T-helper 1 cell treated with Interleukin-12 subunit alpha and Interleukin-12 subunit beta and Interleukin-4 antibody, amounts not matched to agents 30 μg/mL and 1 μg/mL, for 36 hours (primary cell): ENCODE results near the gene DENND1A.
"Not testable (repeated sequence)": the region's sequence is repeated elsewhere in the genome, so short reads cannot be mapped to it uniquely, and the experiment has no call there.

Experiments used
- H3K27ac Mint-ChIP-seq: one replicate; pipeline ENCODE4 v1.8.0; 2021; ENCODE audit warnings: mild to moderate bottlenecking, mixed read lengths
- H3K27me3 Mint-ChIP-seq: one replicate; pipeline ENCODE4 v1.8.0; 2021; ENCODE audit warnings: low read depth, mixed read lengths
- H3K36me3 Mint-ChIP-seq: one replicate; pipeline ENCODE4 v1.8.0; 2021; ENCODE audit warnings: low read depth, mixed read lengths
- H3K4me1 Mint-ChIP-seq: one replicate; pipeline ENCODE4 v1.8.0; 2021; ENCODE audit warnings: low read depth, mixed read lengths
- H3K4me3 Mint-ChIP-seq: one replicate; pipeline ENCODE4 v1.8.0; 2021; ENCODE audit warnings: mild to moderate bottlenecking, moderate library complexity, mixed read lengths
- H3K9me3 Mint-ChIP-seq: one replicate; pipeline ENCODE4 v1.8.0; 2021; ENCODE audit warnings: mixed read lengths

Gene DENND1A

GRCh38 chr9:123914517-123915196 lies 15.3 kb downstream of the DENND1A start:
- no peak overlapping the region for H3K27ac Mint-ChIP-seq
- no peak overlapping the region for H3K4me3 Mint-ChIP-seq
- peaks cover 4% of the 10 kb centered on the region for H3K4me1 Mint-ChIP-seq
- H3K36me3 Mint-ChIP-seq, result peaks cover 7% of the 10 kb centered on the region
- H3K27me3 Mint-ChIP-seq, result no peaks in the 10 kb centered on the region
- peaks cover 2% of the 10 kb centered on the region for H3K9me3 Mint-ChIP-seq

DNA sequence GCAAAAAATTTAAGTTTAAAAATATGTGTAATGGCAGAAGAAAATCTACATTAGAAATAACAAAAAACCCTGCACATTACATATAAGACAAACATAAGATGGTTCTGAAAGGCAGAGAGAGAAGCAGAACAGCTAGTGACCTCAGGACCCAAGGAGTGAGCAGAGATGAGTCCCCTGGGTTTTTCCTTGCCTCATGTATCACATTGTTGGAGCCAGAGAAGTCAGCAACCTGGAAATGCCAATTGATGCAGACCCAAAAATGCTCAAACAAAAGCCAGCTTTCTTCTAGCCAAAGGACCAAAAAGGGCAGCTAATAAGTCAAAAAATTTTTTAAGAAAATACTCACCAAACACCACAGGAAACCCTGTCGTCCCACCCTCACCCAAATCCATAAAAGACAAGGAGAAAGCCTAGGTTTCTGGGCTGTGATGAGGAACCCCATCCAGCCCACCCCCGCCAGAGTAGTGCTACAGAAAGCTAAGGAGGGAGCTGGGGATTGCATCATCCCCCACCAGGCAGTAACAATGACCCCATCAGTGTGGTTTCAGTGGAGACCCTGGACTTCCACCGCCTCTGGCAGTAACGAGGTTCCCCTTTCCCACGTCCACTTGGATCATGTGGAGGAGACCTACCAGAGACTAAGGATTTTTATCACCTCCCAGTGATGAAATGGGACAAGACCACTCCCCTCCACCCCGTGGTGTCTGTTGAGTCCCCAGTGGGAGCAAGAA lies 17.6 kb downstream of the DENND1A start:
- H3K36me3 Mint-ChIP-seq, result peaks cover 4% of the 10 kb centered on the region
- H3K4me3 Mint-ChIP-seq, result no peak overlapping the region
- no peaks in the 10 kb centered on the region for H3K4me1 Mint-ChIP-seq
- no peak overlapping the region for H3K27ac Mint-ChIP-seq
- H3K9me3 Mint-ChIP-seq, result peaks cover 6% of the 10 kb centered on the region
- no peaks in the 10 kb centered on the region for H3K27me3 Mint-ChIP-seq

DNA sequence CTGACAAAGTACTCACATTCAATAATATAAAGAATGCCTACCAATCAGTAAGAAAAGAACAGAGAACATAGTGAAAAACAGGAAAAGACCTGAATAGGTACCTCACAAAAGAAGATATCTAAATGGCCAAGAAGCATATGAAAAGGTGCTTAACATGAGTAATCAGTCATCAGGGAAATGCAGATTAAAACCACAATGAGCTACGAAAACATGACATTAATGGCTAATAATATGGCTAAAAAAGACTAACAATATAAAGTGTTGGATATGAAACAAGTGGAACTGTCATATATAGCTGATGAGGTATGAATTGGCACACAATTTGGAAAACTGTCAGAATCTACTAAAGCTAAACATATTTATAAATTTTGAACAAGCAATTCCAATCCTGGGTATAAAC lies 18.9 kb downstream of the DENND1A start:
- H3K27ac Mint-ChIP-seq, result no peak overlapping the region
- no peak overlapping the region for H3K4me3 Mint-ChIP-seq
- peaks cover 6% of the 10 kb centered on the region for H3K9me3 Mint-ChIP-seq
- H3K27me3 Mint-ChIP-seq, result no peaks in the 10 kb centered on the region
- H3K4me1 Mint-ChIP-seq, result no peaks in the 10 kb centered on the region
- H3K36me3 Mint-ChIP-seq, result peaks cover 4% of the 10 kb centered on the region

DNA sequence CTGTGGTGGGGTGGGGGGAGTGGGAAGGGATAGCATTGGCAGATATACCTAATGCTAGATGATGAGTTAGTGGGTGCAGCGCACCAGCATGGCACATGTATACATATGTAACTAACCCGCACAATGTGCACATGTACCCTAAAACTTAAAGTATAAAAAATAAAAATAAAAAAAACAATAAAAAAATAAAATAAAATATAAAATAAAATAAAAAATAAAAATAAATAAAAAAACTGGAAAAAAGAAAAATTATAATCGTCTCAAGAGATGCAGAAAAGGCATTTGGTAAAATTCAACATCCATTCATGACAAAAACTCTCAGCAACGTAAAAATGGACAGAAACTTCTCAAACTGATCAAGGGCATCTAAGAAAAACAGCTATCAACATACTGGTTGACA lies 20.7 kb downstream of the DENND1A start:
- H3K27me3 Mint-ChIP-seq, H3K4me3 Mint-ChIP-seq, H3K27ac Mint-ChIP-seq, H3K4me1 Mint-ChIP-seq, H3K36me3 Mint-ChIP-seq, H3K9me3 Mint-ChIP-seq: not testable (repeated sequence)

DNA sequence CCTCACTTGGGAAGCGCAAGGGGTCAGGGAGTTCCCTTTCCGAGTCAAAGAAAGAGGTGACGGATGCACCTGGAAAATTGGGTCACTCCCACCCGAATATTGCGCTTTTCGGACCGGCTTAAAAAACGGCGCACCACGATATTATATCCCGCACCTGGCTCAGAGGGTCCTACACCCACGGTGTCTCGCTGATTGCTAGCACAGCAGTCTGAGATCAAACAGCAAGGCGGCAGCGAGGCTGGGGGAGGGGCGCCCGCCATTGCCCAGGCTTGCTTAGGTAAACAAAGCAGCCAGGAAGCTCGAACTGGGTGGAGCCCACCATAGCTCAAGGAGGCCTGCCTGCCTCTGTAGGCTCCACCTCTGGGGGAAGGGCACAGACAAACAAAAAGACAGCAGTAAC lies 26.4 kb downstream of the DENND1A start:
- H3K27me3 Mint-ChIP-seq, H3K4me3 Mint-ChIP-seq, H3K4me1 Mint-ChIP-seq, H3K27ac Mint-ChIP-seq, H3K9me3 Mint-ChIP-seq, H3K36me3 Mint-ChIP-seq: not testable (repeated sequence)

GRCh38 chr9:123894822-123895221 lies 35.1 kb downstream of the DENND1A start:
- Mint-ChIP-seq H3K27ac (no peak overlapping the region), H3K4me3 (no peak overlapping the region), H3K9me3 (no peaks in the 10 kb centered on the region), H3K36me3 (no peaks in the 10 kb centered on the region), H3K4me1 (no peaks in the 10 kb centered on the region), H3K27me3 (no peaks in the 10 kb centered on the region)

- no peaks in the 10 kb centered on the region for H3K9me3 Mint-ChIP-seq
- no peaks in the 10 kb centered on the region for H3K36me3 Mint-ChIP-seq
- no peak overlapping the region for H3K4me3 Mint-ChIP-seq
- H3K27ac Mint-ChIP-seq, result no peak overlapping the region
- no peaks in the 10 kb centered on the region for H3K27me3 Mint-ChIP-seq
- H3K4me1 Mint-ChIP-seq, result no peaks in the 10 kb centered on the region
These were observed 36.0 kb downstream of the DENND1A start for GRCh38 chr9:123893831-123894460.

- Mint-ChIP-seq H3K4me1 (no peaks in the 10 kb centered on the region), H3K9me3 (no peaks in the 10 kb centered on the region), H3K27me3 (no peaks in the 10 kb centered on the region), H3K36me3 (no peaks in the 10 kb centered on the region), H3K4me3 (no peak overlapping the region), H3K27ac (no peak overlapping the region)
These were observed 36.8 kb downstream of the DENND1A start for GRCh38 chr9:123893115-123893514.

- H3K27ac Mint-ChIP-seq, result no peak overlapping the region
- H3K27me3 Mint-ChIP-seq, result no peaks in the 10 kb centered on the region
- H3K4me3 Mint-ChIP-seq, result no peak overlapping the region
- peaks cover 2% of the 10 kb centered on the region for H3K4me1 Mint-ChIP-seq
- peaks cover 5% of the 10 kb centered on the region for H3K36me3 Mint-ChIP-seq
- peaks cover 5% of the 10 kb centered on the region for H3K9me3 Mint-ChIP-seq
These were observed 42.1 kb downstream of the DENND1A start for GRCh38 chr9:123887837-123888236.

DNA sequence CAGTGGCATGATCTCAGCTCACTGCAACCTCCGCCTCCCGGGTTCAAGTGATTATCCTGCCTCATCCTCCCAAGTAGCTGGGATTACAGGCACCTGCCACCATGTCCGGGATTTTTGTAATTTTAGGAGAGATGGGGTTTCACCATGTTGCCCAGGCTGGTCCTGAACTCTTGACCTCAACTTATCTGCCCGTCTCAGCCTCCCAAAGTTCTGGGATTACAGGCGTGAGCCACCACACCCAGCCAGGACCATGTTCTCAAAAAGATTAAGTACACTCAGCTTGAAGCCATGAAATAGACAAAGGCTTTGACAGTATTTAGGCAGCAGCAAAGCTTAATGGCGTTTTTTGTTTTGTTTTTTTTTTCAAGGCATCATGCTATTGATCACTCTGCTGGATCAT lies 44.1 kb downstream of the DENND1A start:
- H3K9me3 Mint-ChIP-seq, H3K27me3 Mint-ChIP-seq, H3K27ac Mint-ChIP-seq, H3K4me3 Mint-ChIP-seq, H3K36me3 Mint-ChIP-seq, H3K4me1 Mint-ChIP-seq: not testable (repeated sequence)

GRCh38 chr9:123883634-123884033 lies 46.3 kb downstream of the DENND1A start:
- Mint-ChIP-seq H3K27me3 (no peaks in the 10 kb centered on the region), H3K9me3 (peaks cover 5% of the 10 kb centered on the region), H3K4me1 (peaks cover 9% of the 10 kb centered on the region), H3K4me3 (no peak overlapping the region), H3K36me3 (peaks cover 9% of the 10 kb centered on the region), H3K27ac (no peak overlapping the region)

DNA sequence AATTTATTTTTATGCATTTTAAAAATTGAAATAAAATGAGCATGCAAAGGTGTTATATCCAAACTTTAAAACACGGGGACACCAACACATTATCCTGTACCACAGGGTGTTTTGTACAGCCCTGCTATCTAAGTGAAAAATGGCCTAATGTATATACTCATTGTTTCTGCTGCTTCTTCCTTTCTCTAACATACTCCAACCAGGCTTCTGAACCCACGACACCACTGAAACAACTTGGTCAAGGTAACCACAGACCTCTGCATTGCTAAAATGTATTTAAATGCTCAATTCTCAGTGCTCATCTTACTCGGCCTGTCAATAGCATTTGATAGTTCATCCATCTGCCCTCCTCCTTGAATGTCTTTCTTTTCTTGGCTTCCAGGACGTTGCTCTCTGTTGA lies 48.3 kb downstream of the DENND1A start:
- no peaks in the 10 kb centered on the region for H3K27me3 Mint-ChIP-seq
- peaks cover 9% of the 10 kb centered on the region for H3K4me1 Mint-ChIP-seq
- no peak overlapping the region for H3K27ac Mint-ChIP-seq
- peaks cover 7% of the 10 kb centered on the region for H3K36me3 Mint-ChIP-seq
- no peaks in the 10 kb centered on the region for H3K9me3 Mint-ChIP-seq
- H3K4me3 Mint-ChIP-seq, result no peak overlapping the region

- no peaks in the 10 kb centered on the region for H3K9me3 Mint-ChIP-seq
- peaks cover 10% of the 10 kb centered on the region for H3K36me3 Mint-ChIP-seq
- no peaks in the 10 kb centered on the region for H3K27me3 Mint-ChIP-seq
- H3K27ac Mint-ChIP-seq, result no peak overlapping the region
- H3K4me1 Mint-ChIP-seq, result peaks cover 9% of the 10 kb centered on the region
- no peak overlapping the region for H3K4me3 Mint-ChIP-seq
These were observed 49.5 kb downstream of the DENND1A start for GRCh38 chr9:123880420-123880819.

- H3K9me3 Mint-ChIP-seq, result no peaks in the 10 kb centered on the region
- H3K36me3 Mint-ChIP-seq, result peaks cover 10% of the 10 kb centered on the region
- H3K27me3 Mint-ChIP-seq, result no peaks in the 10 kb centered on the region
- H3K4me1 Mint-ChIP-seq, result peaks cover 2% of the 10 kb centered on the region
- H3K27ac Mint-ChIP-seq, result no peak overlapping the region
- no peak overlapping the region for H3K4me3 Mint-ChIP-seq
These were observed 53.2 kb downstream of the DENND1A start for GRCh38 chr9:123876750-123877149.

DNA sequence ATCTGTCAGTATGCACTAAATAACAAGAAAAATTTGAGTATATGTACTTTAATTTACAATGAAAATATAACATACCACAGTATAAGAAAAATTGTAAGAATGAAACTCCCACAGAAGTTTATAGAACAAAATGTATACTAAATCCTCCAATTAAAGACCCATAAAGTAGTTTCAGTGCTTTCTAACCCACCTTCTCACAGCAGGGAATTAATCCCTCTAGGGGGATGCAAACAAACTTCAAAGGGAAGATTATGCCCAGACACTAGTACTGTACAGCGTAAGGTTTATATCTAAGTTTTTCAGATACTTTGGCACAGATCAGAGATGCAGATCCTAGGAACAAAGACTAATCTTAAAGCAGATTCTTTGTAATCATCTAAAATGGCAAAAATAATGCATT lies 57.2 kb downstream of the DENND1A start:
- H3K4me3 Mint-ChIP-seq, result no peak overlapping the region
- peaks cover 6% of the 10 kb centered on the region for H3K36me3 Mint-ChIP-seq
- H3K4me1 Mint-ChIP-seq, result peaks cover under 1% of the 10 kb centered on the region
- H3K27me3 Mint-ChIP-seq, result no peaks in the 10 kb centered on the region
- no peaks in the 10 kb centered on the region for H3K9me3 Mint-ChIP-seq
- H3K27ac Mint-ChIP-seq, result no peak overlapping the region
